Right kidney (tissue), 9 donors: Measurements from ENCODE around the gene PAGE4.

Experiments
- DNase-seq: peaks from one replicate; pipeline ENCODE4 v3.0.0-alpha.2; 2016
- long read RNA-seq, 8 donors: transcript quantifications; one replicate each; lab custom pipeline, GENCODE V29; 2026

Gene PAGE4, protein sequence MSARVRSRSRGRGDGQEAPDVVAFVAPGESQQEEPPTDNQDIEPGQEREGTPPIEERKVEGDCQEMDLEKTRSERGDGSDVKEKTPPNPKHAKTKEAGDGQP
- long read RNA-seq, donor 1: 0 reads
- long read RNA-seq, donor 2: 0 reads
- long read RNA-seq, donor 3: 0 reads
- long read RNA-seq, donor 4: 0 reads
- long read RNA-seq, donor 5: 0 reads
- long read RNA-seq, donor 6: 0 reads
- long read RNA-seq, donor 7: 0 reads
- long read RNA-seq, donor 8: 0 reads

DNA sequence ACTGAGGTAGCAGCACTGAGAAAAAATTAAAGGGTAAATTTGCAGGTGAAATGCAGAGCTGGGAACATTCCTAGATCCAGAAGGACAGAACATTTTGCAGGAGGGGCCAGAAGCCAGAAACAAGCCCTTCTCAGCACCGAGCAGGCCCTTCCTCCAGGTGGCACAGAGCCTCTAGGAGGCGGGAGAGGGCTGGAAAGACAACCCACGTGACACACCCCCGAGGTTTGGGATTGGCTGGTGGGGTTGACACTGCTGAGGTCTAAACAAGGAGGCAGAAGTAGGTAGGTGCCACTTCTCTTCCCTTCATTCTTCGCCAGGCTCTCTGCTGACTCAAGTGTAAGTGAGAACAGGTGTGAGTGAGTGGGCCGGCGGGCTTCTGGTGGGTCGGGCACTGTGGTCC, at the start of gene PAGE4:
TSS of gene PAGE4 (plus strand) at position 288 of the 400 bp plus-strand sequence. CDS start 1,126 bp downstream, outside the sequence.
- DNase-seq: no peak

DNA sequence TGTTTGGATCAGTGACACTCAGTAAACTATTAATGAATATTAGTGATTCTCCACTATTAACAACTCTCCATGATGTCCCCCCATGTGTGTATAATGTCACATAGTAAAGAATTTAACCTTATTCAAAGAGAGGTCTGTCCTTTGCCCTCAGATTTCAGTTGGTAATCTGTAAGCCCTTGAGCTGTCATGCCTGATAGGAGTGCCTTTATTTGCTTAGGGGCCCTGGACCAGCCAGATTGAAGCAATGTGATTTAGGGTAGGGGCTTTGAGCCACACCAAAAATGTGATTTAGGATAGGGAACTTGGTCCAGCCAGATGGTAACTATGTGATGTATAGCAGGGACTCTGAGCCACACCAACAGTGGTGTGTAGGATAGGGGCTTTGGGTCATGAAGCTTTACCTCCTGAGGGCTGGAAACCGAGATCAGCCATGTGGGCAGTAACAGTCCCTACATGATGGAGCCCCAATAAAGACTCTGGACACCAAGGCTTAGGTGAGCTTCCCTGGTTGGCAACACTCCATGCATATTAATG, 44.3 kb upstream of the PAGE4 start:
- no peak for DNase-seq

DNA sequence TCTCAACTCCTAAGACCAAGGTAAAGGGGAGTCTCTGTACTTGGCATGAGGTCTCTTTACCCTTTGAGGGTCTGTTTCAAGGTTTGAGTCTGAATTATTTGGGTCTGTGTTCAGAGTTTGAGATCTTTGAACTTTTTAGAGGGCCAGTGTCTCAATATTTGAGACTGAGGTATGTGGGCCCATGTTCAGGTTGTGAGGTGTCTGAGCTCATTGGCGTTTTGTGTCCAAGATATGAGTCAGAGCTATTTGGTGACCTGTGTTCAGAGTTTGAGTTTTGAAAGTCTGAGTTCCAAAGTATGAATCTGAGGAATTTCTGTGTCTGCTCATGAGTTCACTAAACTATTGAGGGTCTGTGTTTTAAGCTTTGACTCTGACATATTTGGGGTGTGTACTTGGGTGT, 36.7 kb upstream of the PAGE4 start:
- DNase-seq: no peak

DNA sequence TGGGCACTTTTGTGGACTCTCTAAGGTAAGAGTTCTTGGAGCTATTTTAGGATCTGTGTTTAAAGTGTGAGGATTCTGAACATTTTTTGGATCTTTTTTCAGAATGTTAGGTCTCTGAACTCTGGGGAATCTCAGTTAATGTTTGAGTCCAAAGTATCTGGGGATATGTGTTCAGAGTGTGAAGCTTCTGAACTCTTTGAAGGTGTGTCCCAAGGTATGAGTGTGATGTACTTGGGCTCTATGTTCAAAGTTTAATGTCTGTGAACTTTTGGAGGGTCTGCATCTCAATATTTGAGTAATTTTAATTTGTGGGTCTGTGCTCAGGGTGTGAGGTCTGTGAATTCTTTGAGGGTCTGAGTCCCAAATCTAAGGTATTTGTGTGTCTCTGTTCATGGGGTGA, 35.4 kb upstream of the PAGE4 start:
- no peak for DNase-seq

DNA sequence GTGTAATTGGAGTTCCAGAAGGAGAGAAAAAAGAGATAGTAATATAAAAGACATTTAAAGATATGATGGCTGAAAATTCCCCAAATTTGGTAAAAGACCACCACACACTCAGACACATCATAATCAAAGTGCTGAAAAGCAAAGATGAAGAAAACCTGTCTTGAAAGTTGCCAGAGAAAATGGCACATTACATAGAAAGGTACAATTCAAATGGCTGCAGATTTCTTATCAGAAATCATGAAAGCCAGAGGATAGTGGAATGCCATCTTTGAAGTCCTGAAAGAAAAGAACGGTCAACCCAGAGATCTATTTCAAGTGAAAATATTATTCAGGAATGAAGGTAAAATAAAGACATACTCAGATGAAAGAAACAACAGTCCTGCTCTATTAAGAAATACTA, 29.3 kb upstream of the PAGE4 start:
- DNase-seq: no peak

DNA sequence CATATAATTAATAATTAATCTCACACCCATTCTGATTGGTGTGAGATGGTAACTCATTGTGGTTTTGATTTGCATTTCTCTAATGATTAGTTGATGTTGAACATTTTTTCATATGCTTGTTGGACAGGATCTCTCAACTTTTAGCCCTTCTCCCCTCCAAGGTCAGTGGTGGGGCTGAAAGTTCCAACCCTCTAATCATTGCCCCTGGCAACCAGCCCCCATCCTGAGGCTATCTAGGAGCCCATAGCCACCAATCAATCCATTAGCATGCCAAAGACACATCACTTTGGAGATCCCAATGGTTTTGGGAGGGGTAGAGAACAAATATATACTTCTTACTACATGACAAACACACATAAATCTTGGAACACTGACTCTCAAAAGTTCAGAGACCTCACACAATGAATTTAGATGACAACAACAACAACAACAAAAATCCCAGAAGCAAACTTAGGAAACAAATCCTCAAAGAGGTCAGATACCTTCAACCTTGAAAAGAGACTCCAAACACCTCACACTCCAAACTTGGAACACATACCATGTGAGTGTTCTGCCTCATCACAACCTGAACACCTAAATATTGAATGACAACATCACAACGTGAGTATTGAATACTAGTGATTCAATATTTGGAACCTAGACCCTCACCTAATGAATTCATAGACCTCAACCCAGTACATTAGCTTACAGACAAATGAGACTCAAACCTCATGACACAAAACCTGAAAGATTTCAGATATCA, 19.0 kb upstream of the PAGE4 start:
- DNase-seq: peak; percentile 1

DNA sequence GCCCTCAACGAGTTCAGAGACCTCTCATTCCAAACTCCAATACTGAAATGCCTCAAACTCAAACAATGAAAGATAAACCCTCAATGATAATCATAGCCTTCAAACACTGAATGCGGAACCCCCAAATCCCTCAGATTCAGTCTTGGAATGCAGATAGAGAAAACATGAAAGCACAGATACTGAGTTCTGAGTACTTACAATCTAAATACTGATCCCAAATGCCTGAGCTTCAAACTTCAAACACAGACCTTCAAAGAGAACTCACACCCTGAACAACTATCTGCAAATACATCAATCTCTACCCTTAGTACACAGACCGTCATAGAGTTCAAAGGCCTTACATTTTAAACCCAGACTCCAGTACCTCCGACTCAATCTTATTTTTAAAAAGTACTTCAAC, 16.9 kb upstream of the PAGE4 start:
- no peak for DNase-seq

DNA sequence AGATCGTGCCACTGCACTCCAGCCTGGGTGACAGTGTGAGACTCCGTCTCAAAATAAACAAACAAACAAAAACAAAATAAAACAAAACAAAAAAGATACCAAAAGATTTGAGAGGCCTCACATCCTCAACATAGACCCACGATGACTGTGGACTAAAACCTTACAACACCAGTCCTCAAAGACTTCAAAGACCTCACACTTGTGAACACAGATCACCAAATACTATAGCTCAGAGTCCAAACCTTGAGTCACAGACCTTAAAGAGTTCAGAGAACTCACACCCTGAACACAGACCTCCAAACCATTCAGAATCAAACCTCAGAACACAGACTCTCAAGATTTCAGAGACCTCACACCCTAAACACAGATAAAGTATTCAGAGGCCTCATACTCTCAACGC, 12.7 kb upstream of the PAGE4 start:
- no peak for DNase-seq

DNA sequence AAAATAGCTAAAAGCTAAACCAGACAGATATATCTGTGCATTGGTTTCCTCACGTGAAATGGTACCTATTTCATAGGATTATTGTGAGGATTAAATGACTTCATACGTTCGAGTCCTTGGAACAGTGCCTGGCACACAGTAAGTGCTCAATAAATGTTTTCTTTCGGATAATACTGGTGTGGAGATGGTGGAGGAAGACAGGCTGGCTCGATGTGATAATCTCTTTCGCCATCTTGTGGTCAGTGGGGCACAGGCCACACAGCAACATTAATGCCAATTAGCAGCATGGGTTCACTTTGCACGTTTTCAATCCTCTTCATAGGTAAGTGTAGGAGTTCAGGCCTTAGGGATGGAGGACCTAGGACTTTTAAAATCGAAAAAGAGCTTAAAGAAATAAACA, 9.3 kb downstream of the PAGE4 start:
- DNase-seq: no peak

DNA sequence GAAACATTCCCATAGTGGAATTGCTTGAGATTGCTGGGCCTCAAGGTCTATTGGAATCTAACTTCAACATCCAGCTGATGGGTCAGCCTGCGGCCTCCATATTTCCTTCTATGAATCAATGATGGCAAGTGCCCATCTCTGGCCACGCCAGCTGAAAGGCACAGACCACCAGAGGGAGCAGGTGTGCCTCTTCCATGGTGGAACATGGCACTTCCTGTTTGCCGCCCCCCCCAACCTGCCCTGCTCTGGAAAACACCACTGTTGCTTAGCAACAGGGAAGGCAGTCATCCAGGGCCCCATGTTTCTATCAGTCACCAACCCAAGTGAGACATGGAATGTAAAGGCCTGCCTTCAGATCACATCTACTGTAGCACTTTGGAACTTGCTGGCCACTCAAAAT, 11.6 kb downstream of the PAGE4 start:
- DNase-seq: peak; percentile 16

DNA sequence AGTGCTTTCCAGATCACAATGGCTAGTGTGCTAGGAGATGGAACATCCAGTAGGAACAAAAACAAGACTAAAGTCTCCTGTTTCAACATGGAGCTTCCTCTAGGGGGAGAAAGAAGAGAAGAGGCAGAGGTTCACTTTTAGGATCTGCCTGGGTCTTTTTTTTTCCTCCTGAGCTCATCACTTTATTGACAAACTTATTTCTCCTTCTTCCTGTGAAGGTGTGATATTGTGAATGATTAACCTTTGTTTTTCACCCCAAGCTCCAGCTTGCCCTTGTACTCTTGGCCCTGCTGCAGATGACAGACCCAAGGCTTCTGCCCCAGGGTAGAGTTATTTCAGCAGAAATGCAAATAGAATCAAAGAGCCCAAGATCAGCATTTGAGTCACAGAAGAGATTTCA, 13.5 kb downstream of the PAGE4 start:
- no peak for DNase-seq

DNA sequence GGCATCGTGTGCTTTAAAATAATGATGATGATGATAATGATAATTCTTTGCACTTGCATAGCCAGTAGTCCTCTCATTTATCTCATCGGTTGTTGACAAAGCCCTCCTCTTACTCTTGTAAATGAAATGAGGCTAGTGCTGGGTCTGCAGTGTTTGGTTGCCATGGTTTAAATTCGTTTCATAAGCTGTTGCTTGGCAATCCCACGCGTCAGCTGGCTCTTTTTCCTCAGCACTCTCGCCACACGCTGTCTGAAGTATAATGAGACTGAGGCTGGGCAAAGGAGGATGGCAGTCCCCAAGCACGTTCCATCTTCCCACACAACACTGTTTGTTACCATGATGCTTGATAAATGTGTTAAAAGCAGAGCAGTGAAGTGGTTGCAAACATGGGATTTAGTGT, 15.5 kb downstream of the PAGE4 start:
- no peak for DNase-seq

DNA sequence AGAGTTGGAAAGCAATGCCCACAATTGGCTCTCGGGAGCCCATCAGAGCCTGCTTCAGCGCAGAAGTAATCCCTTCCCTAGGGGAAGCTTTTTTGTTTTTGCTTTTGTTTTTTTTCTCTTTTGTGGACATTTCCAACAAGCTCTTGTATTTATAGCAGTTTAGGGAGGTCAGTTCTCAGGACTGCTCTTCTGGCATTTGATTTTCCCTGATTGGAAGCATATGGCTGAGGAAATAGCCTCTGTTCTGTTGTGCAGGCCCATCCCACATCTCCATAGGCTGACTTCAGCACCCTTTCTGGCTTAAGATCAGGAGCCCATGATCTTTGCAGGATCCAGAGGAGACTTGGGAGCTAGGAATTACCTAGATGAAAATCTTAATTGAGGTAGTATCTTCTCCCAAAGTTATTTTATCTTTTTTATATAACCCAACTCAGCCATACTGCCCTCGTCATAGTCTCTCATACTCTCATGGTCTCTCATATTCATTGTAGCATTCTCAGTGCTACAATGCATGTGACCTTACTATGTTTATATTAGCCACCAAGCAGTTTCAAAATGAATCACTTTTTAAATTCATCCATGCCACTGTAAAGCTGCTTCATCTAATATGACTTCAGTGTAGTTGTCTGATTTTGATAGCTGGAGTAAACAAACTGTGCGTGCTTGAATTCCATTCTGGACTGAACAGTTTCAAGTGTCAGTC, 16.7 kb downstream of the PAGE4 start:
- DNase-seq: no peak

DNA sequence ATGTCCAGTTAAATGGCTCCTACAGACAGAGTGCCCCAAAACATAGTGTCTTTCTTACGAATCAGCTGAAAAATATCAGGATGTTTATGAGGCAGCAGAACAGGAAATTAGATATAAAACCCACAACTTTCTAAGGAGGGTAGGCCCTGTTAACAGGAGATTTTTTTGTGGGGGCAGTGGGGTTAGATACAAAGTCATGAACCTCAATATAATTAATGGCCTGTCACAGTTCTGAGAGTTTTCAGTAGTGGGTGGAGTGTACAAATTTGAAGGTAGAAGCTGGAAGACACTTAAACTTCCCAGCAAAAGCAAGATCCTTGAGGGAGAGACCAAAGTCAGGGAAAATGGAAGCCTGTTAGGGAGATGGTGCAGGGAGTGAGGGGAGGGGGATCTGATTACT, 17.4 kb downstream of the PAGE4 start:
- DNase-seq: no peak

DNA sequence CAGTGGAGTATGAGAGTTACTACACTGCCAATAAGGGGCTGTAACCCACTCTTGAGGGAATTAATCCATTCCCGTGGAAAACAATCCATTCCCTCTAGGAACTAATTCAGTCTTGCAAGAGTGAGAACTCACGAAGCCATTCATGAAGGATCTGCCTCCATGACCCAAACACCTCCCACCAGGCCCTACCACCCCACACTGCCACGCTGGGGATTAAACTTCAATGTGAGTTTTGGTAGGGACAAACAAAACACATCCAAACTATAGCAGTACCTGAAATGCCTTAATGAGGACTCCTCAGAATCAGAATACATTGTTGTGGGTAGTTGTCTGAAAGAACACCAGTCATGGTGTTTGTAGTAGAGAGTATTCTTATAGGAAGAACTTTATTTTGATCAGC, 19.2 kb downstream of the PAGE4 start:
- DNase-seq: no peak

DNA sequence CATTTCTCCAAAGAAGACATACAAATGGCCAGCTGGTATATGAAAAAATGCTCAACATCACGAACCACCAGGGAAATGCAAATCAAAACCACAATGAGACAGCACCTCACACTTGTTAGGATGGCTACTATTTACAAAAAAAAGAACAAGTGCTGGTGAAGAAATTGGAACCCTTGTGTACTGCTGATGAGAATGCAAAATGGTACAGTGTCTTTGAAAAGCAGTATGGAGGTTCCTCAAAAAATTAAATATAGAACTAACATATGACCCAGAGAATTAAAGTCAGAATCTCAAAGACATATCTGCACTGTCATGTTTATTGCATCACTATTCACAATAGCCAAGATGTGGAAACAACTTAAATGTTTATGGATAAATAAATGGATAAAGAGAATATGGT, 20.9 kb downstream of the PAGE4 start:
- DNase-seq: no peak

DNA sequence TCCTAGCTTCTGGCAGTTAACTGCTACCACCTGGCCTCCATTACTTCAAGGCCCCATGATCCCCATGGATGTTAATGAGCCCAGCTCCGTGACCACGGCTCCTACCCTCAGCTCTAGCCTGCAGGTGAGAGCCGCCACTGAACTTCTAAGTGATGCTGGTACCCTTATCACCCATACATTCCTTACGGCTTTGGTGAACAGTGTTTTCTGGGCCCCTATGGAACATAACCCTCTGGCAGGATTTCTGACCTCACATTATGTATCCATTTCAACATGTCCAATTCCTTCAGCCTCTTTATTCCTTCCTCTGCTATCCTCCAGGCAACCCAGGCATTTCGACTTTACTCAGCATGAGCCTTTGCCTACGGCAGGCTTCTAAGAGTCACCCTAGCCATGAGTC, 24.6 kb downstream of the PAGE4 start:
- no peak for DNase-seq

DNA sequence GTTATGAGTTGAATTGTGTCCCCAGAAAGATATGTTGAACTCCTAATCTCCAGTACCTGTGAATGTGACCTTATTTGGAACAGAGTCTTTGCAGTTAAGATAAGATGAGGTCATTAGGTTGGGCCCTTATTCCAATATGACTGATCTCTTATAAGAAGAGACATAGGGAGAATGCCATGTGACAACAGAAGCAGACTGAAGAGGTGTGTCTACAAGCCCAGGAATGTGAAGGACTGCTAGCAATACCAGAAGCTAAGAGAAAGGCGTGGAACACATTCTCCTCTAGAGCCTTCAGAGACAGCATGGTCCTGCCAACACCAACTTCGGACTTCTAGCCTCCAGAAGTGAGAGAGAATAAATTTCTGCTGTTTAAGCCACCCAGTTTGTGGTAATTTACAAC, 27.7 kb downstream of the PAGE4 start:
- DNase-seq: no peak

DNA sequence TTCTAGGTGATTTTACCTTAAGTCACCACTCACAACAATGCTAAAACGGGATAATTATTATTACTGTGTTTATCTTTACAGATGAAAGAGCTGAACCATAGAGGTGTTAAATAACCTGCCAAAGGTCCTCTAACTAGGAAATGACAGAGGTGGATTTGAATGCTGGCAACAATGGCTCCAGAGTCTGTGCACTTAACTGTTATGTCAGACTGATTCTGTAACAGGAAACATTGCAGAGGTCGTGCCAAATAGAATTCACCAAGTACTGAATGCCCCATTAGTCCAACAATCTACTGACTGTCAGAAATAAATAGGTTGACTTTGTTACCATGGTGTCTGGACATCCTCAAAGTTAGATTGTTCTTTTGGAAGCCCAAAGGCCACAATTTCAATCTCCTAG, 29.2 kb downstream of the PAGE4 start:
- DNase-seq: no peak

DNA sequence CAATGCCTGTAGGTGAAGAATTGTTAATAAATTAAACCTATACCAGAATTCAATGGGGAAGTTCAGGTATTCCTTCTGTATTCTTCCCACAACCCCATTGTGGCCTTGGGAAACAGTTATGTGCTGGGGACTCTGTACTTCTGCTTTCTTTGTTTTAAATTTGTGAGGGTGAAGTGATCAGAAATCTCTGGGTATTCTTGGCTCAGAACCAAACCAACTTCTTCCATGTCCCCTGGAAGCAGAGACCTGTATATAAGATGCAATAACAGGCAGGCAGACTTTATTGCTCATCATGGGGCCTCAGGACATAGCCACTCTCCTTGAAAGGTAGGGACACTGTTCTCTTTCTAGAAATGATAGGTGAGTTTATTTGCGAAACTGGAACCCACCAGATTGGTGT, 30.4 kb downstream of the PAGE4 start:
- no peak for DNase-seq

DNA sequence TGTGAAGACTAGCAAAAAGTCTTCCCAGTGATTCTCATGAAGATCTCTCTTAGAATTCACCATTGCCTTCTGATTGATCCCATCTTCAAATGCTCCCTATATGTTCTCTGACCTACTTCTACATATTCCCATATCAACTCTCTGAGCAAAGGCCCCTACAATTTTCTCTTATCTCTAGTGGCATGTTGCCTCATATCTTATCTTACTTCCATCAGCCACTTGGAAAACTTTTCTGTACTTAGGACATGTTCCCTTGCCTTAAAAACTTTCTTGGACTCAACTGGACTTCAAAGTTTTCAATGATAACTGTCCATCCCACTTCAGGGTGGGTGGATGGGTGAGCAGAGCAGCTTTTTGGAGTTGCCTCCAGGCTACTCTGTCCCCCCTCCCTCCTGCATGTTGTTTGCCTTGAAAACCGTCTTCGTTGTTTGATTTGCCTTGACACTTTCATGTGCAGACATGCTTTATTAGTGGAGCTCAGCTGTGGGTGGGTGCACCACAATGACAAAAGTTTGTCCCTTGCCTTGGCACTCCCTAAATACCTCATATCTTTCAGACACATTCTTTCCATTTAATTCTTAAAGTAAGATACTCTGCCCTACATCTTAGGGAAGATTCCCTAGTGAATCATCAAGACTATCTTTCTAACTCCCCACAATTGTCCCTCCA, 31.9 kb downstream of the PAGE4 start:
- no peak for DNase-seq

DNA sequence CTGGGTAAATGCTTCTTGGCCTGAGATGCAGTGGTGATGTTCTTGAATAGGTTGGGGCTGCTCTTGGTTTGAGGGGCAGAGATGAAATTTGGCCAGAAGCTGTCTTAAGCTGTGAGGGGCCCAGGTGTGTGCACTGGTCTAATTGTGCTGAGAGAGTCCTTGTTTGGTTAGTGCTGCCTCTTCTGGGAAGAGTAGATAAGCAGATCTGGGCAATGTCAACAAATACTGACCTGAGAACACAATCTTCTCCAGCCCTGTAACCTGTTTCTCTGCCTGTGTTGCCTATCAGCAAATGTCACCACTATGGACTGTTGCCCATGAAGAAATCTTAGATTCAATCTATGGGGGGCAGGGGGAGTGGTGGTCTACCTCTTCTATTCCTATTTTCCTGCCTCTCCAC, 33.0 kb downstream of the PAGE4 start:
- DNase-seq: no peak

DNA sequence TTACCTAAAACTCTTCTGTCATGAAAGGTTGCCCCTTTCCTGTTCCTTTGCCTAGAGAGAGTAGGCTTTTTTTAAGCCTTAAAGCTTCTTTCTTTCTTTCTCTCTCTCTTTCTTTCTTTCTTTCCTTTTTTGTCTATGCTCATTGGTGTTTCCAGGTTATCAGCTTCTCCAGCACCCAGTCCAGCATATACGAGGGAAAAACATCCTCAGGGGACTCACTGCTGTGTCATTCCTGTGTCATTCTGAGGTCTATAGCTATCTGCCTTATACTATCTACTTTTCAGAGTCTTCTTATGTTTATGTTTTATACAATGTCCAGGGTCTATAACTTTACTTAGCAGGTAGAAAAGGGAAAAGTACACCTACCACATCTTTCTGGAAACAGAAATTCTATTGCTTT, 39.6 kb downstream of the PAGE4 start:
- no peak for DNase-seq
